Activated B cell treated with CpG ODN at 0.5 μM for 24 hours (primary cell): ENCODE measurements around the gene CRYGD. TPM values are rescaled to one million over a fixed set of nuclear protein-coding genes. Genes with fewer than 3 reads are reported as not detected.
"Not testable (repeated sequence)": the region's sequence is repeated elsewhere in the genome, so short reads cannot be mapped to it uniquely, and the experiment has no call there.

Experiments used
- ATAC-seq: fragments of 200-7000 bp; cut with Tn5 transposase; one replicate; pipeline ENCODE4 v1.10.0; 2021; ENCODE audit warnings: low read depth, mild to moderate bottlenecking, moderate library complexity
- CTCF ChIA-PET: fragments of 350-600 bp; sonication (Branson Sonifier 250); formaldehyde crosslinking; loops from one replicate; lab custom pipeline; 2021; ENCODE audit warnings: antibody characterized with exemption; lab: Charles Lee
- POLR2A ChIA-PET: fragments of 350-600 bp; sonication (Branson Sonifier 250); formaldehyde crosslinking; loops from one replicate; lab custom pipeline; 2021; ENCODE audit warnings: antibody characterized with exemption; lab: Charles Lee
- DNase-seq: peaks from one replicate; pipeline ENCODE4 v3.0.0; 2022
- H3K27ac Mint-ChIP-seq: one replicate; pipeline ENCODE4 v1.8.0; 2020; ENCODE audit warnings: mixed read lengths
- H3K27me3 Mint-ChIP-seq: one replicate; pipeline ENCODE4 v1.8.0; 2021; ENCODE audit warnings: mixed read lengths
- H3K36me3 Mint-ChIP-seq: one replicate; pipeline ENCODE4 v1.8.0; 2021; ENCODE audit warnings: low read depth, mixed read lengths
- H3K4me1 Mint-ChIP-seq: one replicate; pipeline ENCODE4 v1.8.0; 2021; ENCODE audit warnings: mixed read lengths
- H3K4me3 Mint-ChIP-seq: one replicate; pipeline ENCODE4 v1.8.0; 2020; ENCODE audit warnings: mild to moderate bottlenecking, mixed read lengths
- H3K9me3 Mint-ChIP-seq: one replicate; pipeline ENCODE4 v1.8.0; 2020; ENCODE audit warnings: mixed read lengths
- CTCF ChIP-seq: fragments of 200-600 bp; IDR thresholded peaks from one replicate; pipeline ENCODE4 v1.8.0; 2022; ENCODE audit warnings: antibody characterized with exemption, mild to moderate bottlenecking
- intact Hi-C: fragments of 100-400 bp; cut with micrococcal nuclease; formaldehyde crosslinking; loops from one replicate; pipeline ENCODE4 v1.15.1; 2024
- total RNA-seq: library from RNA; stranded (reverse); gene quantifications from 2 replicates; pipeline ENCODE4 v1.2.3, GENCODE V29; 2022

Gene CRYGD
- total RNA-seq = not detected in 2 replicates

GRCh38 chr2:208124013-208124715 lies at the start of gene CRYGD:
Gene CRYGD, minus strand, starts transcription at chr2:208124524. Its CDS starts 51 bp downstream, at chr2:208124473.
- intact Hi-C loops, CTCF ChIA-PET, H3K9me3 Mint-ChIP-seq, ATAC-seq, POLR2A ChIA-PET, H3K27ac Mint-ChIP-seq, DNase-seq, H3K36me3 Mint-ChIP-seq, H3K4me1 Mint-ChIP-seq: not testable (repeated sequence)
- peaks cover 24% of the 10 kb centered on the region for H3K27me3 Mint-ChIP-seq
- peak within 1 kb of the TSS; percentile 35 for H3K4me3 Mint-ChIP-seq

- ATAC-seq = no peak
- Mint-ChIP-seq H3K4me3 (no peak overlapping the region), H3K9me3 (no peaks in the 10 kb centered on the region), H3K27me3 (peaks cover 10% of the 10 kb centered on the region), H3K4me1 (peaks cover 4% of the 10 kb centered on the region), H3K27ac (no peak overlapping the region), H3K36me3 (no peaks in the 10 kb centered on the region)
- intact Hi-C loops = no loop called here
- no peak for TF ChIP-seq CTCF
- ChIA-PET POLR2A (no interaction called here), CTCF (no interaction called here)
- DNase-seq = no peak
Measured at GRCh38 chr2:208172125-208172524, 47.8 kb upstream of the CRYGD start.

- H3K4me3 Mint-ChIP-seq = no peak overlapping the region
- H3K27ac Mint-ChIP-seq = no peak overlapping the region
- intact Hi-C loops = no loop called here
- POLR2A ChIA-PET = no interaction called here
- H3K36me3 Mint-ChIP-seq = no peaks in the 10 kb centered on the region
- CTCF ChIA-PET = interaction anchor here (0.8 kb wide), 1 partner anchor 11 kb away, joined by 3 read pairs; no protein-coding TSS in a partner anchor
- H3K4me1 Mint-ChIP-seq = no peaks in the 10 kb centered on the region
- DNase-seq (no peak), ATAC-seq (no peak)
- no peak for TF ChIP-seq CTCF
- H3K27me3 Mint-ChIP-seq = peaks cover 2% of the 10 kb centered on the region
- no peaks in the 10 kb centered on the region for H3K9me3 Mint-ChIP-seq
Measured at GRCh38 chr2:208164951-208165755, 40.8 kb upstream of the CRYGD start.

GRCh38 chr2:208163489-208163888 lies 39.2 kb upstream of the CRYGD start, which contains the start of gene CRYGA:
Gene CRYGA, minus strand, starts transcription at chr2:208163589. Its CDS starts 33 bp downstream, at chr2:208163556.
- no peak for TF ChIP-seq CTCF
- ATAC-seq = no peak
- intact Hi-C loops = no loop called here
- no peaks in the 10 kb centered on the region for H3K4me1 Mint-ChIP-seq
- H3K4me3 Mint-ChIP-seq = no peak within 1 kb of the TSS
- POLR2A ChIA-PET = no interaction called here
- H3K27ac Mint-ChIP-seq = no peak within 1 kb of the TSS
- no peaks in the 10 kb centered on the region for H3K36me3 Mint-ChIP-seq
- H3K9me3 Mint-ChIP-seq = no peaks in the 10 kb centered on the region
- DNase-seq = no peak
- CTCF ChIA-PET = no interaction called here
- peaks cover 4% of the 10 kb centered on the region for H3K27me3 Mint-ChIP-seq

GRCh38 chr2:208156439-208156838 lies 32.1 kb upstream of the CRYGD start:
- no peaks in the 10 kb centered on the region for H3K4me1 Mint-ChIP-seq
- no peak overlapping the region for H3K4me3 Mint-ChIP-seq
- ChIA-PET POLR2A (no interaction called here), CTCF (no interaction called here)
- no peak for DNase-seq
- no peak for TF ChIP-seq CTCF
- H3K27me3 Mint-ChIP-seq = peaks cover 7% of the 10 kb centered on the region
- intact Hi-C loops = no loop called here
- no peak overlapping the region for H3K27ac Mint-ChIP-seq
- peaks cover 6% of the 10 kb centered on the region for H3K9me3 Mint-ChIP-seq
- ATAC-seq = no peak
- no peaks in the 10 kb centered on the region for H3K36me3 Mint-ChIP-seq
